Bronchial epithelial cell (primary cell): ENCODE results near the gene ARHGAP28. TPM values are rescaled to one million over a fixed set of nuclear protein-coding genes. Genes with fewer than 3 reads are reported as not detected.
A peak's percentile ranks its signal among the peaks of the same experiment; 100 is the strongest.

Experiments used
- DNase-seq: peaks from one replicate; pipeline ENCODE4 v3.0.0-alpha.2; 2010; ENCODE audit warnings: low read depth
- FAIRE-seq: peaks from 2 replicates; lab custom pipeline; 2011; peaks lifted over from hg19 to GRCh38; lab: Jason Lieb, UNC
- H3K27me3 ChIP-seq: 2 replicates; pipeline ENCODE4 v1.5.1; 2011; ENCODE audit warnings: low read length; ENCODE audit not compliant: control insufficient read depth, insufficient read depth
- H3K36me3 ChIP-seq: 2 replicates; pipeline ENCODE4 v1.5.1; 2011; ENCODE audit warnings: low read length; ENCODE audit not compliant: control insufficient read depth, insufficient read depth
- H3K4me3 ChIP-seq: 2 replicates; pipeline ENCODE4 v1.5.1; 2011; ENCODE audit warnings: mild to moderate bottlenecking, low read depth, low read length, control low read depth
- total RNA-seq: library from RNA; depleted of rRNA; stranded (reverse); fragments of >200 nt; gene quantifications from 2 replicates; pipeline ENCODE4 v1.2.1, GENCODE V29; 2014
- TF ChIP-seq, protein P1 (sequence below): IDR thresholded peaks from 2 replicates; pipeline ENCODE4 v1.5.1; 2011; ENCODE audit warnings: mild to moderate bottlenecking, moderate library complexity, low read length, control low read depth, inconsistent platforms; ENCODE audit not compliant: insufficient read depth, severe bottlenecking

ARHGAP28 gene
- total RNA-seq, result 0.26 and 0.38 TPM in 2 replicates

DNA sequence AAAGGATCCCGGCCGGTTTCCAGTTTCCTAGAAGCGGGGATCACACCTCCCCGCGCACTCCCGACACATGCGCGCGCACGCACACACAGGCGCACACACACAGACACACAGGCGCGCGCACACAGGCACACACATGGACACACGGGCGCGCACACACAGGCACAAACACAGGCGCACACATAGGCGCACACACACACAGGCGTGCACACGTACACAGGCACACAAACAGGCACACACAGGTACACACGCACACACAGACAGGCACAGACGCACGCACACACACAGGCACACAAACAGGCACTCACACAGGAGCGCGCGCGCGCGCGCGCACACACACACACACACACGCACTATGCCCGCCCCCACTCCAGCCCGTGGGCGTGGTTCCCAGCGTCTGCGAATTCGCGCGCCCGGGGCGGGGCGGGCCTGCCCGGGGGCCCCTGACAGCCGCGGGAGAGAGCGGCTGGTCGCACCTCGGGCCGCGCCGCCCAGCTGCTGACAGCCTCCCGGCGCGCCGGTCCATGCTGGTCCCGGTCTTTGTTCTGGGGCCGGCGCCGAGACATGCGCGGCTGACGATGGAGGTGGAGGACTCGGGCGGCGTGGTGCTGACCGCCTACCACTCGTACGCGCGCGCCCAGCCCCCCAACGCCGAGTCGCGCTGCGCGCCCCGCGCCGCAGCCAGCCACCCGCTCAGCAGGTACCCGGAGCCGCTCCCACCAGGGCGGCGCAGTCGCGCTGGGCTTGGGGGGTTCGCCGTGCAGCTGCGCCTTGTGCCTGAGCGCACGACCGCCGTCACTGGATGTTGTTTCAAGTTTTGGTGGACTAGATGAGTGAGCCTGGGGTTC lies at the start of gene ARHGAP28:
Gene ARHGAP28, plus strand, starts transcription at position 470 of the 845 bp plus-strand sequence. Its CDS starts 106 bp downstream, at position 576.
- Histone ChIP-seq H3K27me3 (no peaks in the 10 kb centered on the region), H3K4me3 (peak within 1 kb of the TSS; percentile 45), H3K36me3 (no peaks in the 10 kb centered on the region)
- TF ChIP-seq, protein P1, sequence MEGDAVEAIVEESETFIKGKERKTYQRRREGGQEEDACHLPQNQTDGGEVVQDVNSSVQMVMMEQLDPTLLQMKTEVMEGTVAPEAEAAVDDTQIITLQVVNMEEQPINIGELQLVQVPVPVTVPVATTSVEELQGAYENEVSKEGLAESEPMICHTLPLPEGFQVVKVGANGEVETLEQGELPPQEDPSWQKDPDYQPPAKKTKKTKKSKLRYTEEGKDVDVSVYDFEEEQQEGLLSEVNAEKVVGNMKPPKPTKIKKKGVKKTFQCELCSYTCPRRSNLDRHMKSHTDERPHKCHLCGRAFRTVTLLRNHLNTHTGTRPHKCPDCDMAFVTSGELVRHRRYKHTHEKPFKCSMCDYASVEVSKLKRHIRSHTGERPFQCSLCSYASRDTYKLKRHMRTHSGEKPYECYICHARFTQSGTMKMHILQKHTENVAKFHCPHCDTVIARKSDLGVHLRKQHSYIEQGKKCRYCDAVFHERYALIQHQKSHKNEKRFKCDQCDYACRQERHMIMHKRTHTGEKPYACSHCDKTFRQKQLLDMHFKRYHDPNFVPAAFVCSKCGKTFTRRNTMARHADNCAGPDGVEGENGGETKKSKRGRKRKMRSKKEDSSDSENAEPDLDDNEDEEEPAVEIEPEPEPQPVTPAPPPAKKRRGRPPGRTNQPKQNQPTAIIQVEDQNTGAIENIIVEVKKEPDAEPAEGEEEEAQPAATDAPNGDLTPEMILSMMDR, result peak; percentile 25
- FAIRE-seq (no peak), DNase-seq (peak; percentile 34)

GRCh38 chr18:6681331-6681875 lies 48.1 kb upstream of the ARHGAP28 start:
- Histone ChIP-seq H3K36me3 (no peaks in the 10 kb centered on the region), H3K27me3 (no peaks in the 10 kb centered on the region), H3K4me3 (no peak overlapping the region)
- no peak for DNase-seq
- TF ChIP-seq, protein P1, result no peak
- FAIRE-seq, result no peak

GRCh38 chr18:6682437-6683111 lies 46.9 kb upstream of the ARHGAP28 start:
- no peaks in the 10 kb centered on the region for H3K27me3 ChIP-seq
- DNase-seq, result peak; percentile 33
- no peaks in the 10 kb centered on the region for H3K36me3 ChIP-seq
- H3K4me3 ChIP-seq, result no peak overlapping the region
- no peak for FAIRE-seq
- TF ChIP-seq, protein P1, result no peak

- no peak for FAIRE-seq
- no peaks in the 10 kb centered on the region for H3K27me3 ChIP-seq
- TF ChIP-seq, protein P1, result no peak
These were observed 46.2 kb upstream of the ARHGAP28 start for GRCh38 chr18:6683112-6683876.

GRCh38 chr18:6687676-6688075 lies 41.8 kb upstream of the ARHGAP28 start:
- H3K36me3 ChIP-seq, result no peaks in the 10 kb centered on the region
- TF ChIP-seq, protein P1, result no peak
- H3K4me3 ChIP-seq, result no peak overlapping the region
- no peak for FAIRE-seq
- no peak for DNase-seq
- H3K27me3 ChIP-seq, result no peaks in the 10 kb centered on the region

More at GRCh38 chr18:6683112-6683876, 46.2 kb upstream of the ARHGAP28 start:
- DNase-seq, result peak; percentile 38
- Histone ChIP-seq H3K4me3 (peak overlapping the region; percentile 5), H3K36me3 (no peaks in the 10 kb centered on the region)
